GM21381 (cell line): ENCODE results near the gene CKS1B.

Source experiments
- ATAC-seq: cut with Tn5 transposase; IDR thresholded peaks from one replicate; pipeline ENCODE4 v1.9.1; 2021; ENCODE audit warnings: mild to moderate bottlenecking, moderate library complexity; ENCODE audit not compliant: unreplicated experiment

The CKS1B gene

DNA sequence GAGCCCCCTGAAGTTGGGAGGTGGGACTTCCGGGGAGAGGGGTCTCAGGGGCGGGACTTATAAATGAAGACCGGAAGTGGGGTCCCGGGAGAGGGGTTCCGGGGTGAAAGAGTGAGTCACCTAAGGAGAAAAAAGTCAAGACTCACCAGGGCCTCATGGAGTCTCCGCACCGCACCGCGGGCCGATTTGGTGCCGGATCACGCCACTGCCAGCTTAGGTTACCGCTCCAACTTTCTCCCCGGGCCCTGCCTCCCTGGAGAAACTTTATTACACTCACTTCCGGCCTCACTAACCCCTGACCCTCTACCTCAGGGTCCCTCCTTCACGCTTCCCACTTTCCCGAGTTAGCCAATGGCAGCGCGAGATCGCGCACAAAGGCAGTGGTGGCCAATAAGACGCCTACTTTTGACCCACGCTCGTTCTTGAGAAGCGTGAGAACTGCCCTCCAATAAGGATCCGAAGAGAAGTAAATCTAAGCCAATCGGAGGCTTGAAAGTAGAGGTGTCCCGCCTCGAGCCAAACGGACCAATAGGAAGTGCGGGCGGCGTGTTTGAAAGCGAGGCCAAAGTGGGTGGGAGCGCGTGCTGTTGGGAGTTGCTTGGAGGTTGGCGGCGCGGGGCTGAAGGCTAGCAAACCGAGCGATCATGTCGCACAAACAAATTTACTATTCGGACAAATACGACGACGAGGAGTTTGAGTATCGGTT lies at the start of gene CKS1B:
CKS1B (plus strand) TSS at position 580 of the 706 bp plus-strand sequence; CDS start at position 645, 65 bp downstream.
- ATAC-seq, result peak; percentile 76

DNA sequence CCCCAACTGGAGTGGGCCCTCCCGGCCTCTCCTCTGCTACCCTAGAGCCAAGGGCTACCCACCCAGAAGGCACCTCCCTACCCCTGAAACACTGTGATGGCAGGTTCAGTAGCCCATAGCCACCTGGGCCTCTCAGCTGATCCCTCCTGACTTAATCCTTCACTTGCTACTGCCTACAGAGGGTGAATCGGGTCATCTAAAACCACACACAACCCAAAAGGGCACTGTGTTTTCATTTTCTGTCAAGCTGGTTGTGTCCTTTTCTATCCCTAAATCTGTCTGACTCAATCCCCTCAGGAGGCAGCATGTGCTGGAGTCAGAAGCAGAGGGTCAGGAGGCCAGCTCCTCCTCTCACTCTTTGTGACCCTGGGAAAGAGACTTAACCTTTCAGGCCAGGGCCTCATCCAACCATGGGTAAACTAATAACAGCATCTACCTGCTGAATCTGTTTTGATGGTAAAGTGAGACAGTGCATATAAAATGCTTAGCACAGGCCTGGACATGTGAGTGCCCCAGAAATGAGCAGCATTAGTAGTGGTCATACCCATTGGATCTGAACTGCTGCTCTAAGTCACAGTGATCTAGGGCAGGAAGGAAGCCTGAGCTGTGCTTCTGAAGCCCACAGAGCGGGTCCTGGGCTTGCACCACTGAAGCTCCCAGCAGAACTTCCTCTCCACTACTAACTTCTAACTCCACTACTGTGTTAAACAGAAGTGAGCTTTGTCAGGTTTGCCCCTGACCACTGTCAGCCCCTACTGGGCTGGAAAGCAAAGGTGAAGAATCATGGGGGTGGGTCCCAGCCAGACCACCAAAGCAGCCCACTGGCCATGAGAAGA lies 48.9 kb upstream of the CKS1B start:
- no peak for ATAC-seq

DNA sequence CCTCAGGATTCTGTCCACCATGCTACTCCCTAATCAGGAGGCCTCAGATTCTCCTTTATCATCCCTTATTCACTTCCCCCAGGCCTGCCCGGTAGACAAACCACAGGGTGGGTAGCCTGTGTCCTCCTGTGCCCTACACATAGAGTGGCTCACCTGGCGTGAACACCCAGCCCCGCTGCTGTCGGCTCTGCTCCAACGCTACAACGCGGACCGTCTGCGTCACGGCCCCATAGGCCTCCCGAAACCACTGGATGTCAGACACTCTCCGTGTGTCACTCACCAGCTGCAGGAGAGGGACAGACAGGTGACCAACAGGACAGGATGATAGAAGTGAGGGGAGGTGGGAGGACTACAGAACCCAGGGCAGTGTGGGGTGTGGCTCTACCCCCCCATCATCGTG lies 48.3 kb upstream of the CKS1B start:
- no peak for ATAC-seq

DNA sequence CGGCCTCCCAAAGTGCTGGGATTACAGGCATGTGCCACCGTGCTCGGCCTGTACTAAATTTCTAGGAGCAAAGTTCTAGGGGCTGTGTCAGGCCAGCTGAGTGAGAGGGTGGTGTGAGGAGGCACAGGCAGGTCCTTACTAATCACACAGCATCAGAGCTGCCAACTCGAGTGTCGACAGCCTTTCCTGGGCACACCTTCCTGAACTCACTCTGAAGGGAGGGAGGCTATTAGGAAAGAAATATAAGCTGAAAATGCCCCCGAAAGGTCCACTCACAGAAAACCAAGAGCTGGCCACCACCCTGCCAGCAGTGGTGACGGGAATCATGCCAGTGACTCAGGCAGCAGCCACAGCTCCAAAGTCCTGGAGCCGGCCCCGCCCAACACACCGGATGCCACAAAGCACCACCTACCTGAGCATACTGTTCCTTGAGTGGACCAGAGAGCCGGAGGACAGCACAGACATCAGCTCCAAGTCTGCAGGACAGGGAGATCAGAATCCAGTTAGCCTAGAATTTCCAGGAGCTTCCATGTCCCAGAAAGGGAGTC lies 42.5 kb upstream of the CKS1B start:
- ATAC-seq, result no peak

DNA sequence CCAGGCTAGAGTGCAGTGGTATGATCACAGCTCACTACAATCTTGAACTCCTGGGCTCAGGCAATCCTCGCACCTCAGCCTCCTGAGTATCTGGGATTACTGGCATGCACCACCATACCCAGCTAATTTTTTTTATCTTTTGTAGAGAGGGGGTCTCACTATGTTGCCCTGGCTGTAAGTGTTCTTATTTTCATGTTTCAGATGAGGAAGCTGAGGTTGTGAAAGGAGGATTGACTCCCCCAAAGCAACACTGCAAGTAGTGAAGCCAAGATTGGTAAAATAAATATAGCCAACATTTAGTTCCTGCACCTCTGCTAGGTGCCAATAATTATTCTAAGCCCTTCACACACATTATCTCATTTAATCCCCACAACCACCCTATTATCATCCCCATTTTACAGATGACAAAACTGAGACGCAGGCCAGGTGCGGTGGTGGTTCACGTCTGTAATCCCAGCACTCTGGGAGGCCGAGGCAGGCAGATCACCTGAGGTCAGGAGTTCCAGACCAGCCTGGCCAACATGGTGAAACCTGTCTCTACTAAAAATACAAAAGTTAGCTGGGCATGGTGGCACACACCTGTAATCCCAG lies 40.0 kb upstream of the CKS1B start:
- no peak for ATAC-seq

DNA sequence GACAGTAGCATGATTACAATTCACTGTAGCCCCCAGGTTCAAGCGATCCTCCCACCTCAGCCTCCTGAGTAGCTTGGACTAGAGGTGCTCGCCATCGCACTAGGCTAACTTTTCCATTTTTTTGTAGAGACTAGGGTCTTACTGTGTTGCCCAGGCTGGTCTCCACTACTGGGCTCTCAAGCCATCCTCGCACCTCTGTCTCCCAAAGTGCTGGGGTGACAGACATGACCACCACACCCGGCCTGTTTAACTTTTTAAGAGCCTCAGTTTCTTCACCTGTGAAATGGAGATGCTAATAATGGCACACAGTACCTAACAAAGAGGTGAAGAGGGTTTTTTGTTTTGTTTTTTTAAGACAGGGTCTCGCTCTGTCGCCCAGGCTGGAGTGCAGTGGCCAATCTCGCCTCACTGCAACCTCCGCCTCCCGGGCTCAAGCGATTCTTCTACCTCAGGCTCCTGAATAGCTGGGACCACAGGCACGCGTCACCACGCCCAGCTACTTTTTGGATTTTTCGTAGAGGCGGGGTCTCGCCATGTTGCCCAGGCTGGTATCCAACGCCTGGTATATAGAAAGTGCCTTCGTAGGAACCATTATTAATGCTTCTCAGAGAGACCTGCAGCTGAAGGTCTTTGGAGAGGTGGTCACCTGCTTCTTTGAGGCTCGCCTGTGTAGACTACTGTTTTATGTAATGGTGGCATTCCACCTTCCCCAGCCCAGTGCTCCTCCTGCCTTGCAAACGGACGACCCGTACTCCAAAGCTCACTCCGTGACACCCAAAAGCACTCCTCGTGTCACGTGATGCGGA lies 38.5 kb upstream of the CKS1B start:
- ATAC-seq, result no peak

DNA sequence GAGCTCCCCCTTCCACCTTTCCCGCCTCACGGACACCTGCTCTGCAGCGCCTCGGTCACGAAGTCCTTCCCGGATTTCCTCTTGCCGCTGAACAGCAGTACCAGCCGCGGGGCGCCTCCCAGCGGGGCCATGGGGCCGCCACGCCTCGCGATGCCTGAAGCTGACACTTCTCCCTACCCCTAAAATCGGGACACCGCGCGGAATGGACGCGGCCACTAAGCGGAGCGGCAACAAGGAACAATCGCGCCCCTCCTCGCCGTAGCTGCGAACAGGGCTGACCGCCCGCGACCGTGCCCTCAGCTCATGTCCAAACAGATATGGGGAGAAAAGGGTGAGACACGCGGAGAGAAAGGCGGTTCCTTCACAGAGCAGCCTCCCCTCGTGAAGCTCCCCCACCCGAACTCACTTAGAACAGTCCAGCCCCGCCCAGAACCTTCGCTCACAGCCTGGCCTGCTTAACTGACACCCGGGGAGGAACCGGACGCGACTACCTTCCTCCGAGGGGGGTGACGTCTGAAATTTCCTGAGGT lies 37.9 kb upstream of the CKS1B start, which contains the start of gene PMVK:
PMVK (minus strand) TSS at position 165 of the 530 bp plus-strand sequence; CDS start at position 131, 34 bp downstream.
- ATAC-seq, result peak; percentile 66

DNA sequence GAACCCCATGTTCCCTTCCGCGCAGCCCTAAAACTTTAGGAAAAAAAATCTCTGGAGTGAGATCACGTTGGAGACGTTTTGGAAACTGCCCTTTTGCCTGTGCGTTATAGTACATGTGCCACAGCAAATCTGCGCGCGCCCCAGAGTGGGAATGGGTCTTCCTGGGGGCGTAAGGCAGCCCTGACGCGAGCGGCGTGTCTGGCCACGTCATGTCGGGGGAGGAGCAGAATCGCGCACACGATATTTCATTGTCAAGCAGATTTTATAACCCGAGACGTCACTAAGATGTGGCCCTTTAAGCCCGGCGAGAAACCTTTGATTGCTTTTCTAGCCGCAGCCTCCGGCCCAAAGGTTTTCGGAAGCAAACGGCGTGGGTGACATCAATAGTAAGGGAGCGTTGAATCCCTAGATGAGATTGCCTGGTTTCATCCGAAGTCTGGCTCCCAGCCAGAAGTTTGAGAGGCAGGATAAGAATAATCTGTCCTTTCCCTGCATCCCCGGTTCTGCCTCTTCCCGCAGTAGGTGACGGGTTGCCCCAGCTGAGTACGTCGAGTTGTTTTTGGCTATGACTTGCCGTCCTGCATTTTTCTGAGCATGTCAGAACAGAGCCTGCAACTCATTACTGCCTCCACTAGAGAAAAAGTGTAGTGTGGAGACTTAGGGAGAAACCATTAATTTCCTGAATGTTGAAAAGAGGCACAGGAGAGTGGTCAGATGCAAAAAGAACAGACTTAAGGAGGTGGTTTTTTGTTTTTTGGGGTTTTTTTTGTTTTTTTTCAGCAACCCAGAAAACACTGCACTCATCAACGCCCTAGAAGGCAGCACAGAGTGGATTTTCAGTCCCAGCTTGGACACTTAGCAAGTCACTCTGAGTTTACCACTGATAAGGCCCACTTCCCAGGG lies 37.1 kb upstream of the CKS1B start:
- peak; percentile 55 for ATAC-seq

DNA sequence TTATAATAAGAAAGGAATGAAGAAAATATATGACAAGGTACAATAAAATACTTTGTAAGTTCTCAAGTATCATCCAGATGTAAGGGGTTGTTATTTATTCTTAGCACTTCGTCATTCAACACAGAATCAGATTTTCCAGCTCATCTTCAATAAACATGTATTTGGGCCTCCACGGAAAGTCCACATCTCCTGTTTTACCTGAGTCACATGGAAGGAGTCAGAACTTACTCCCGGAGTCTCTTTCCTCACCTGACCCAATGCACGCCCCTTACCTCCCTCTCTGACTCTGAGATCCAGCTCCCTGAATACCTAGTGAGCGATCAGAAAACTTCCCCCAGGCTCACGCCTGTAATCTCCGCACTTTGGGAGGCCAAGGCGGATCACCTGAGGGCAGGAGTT lies 36.5 kb upstream of the CKS1B start:
- ATAC-seq, result no peak

DNA sequence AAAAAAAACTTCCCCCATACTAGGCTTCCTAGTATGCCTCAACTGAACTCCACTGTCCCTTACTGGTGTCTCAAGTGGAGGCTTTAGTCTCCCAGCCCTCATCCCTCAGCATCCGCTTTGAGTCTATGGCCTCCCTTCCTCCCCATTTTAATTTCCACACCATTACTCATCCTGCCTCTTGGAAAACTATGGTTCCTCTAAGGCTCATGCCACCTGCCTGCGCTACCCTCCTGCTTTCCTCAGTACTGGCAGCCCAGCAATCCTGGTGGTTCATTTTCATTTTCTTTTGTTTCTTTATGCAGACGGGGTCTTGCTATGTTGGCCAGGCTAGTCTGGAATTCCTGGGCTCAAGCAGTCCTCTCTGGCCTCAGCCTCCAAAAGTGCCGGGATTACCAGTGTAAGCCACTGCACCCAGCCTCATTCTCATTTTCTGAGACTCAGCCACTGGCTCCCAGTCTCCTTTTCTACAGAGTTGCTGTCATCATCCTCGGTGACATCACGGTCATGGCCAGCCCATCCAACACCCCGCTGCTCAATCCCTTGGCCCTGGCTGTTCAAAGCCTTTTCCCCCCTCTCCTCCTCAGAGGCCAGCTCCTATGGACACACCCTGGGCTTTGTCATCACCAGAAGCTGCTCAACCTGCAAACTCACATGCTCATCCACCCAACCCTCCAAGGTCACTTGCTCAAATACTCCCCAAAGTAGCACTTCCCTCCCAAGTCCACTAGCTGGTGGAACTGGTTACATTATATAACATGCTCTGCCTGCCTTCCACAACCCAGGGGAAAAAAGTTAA lies 35.7 kb upstream of the CKS1B start:
- no peak for ATAC-seq

DNA sequence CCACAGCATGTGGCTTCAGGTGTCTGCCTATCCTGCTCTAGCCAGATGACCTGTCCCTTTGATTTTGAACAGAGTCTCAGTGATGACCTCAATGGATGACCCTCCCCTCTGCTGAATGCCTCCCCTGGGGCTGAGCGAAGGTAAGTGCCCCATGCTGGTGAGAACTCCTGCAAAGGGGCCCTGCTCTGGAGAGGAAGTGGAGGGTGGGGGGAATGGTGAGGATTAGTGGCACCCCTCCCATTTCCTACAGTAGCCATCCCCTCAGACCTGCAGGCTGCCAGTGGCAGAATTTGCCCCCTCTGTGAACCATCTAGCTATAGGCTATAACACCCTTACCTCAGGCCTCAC lies 34.3 kb upstream of the CKS1B start:
- no peak for ATAC-seq

DNA sequence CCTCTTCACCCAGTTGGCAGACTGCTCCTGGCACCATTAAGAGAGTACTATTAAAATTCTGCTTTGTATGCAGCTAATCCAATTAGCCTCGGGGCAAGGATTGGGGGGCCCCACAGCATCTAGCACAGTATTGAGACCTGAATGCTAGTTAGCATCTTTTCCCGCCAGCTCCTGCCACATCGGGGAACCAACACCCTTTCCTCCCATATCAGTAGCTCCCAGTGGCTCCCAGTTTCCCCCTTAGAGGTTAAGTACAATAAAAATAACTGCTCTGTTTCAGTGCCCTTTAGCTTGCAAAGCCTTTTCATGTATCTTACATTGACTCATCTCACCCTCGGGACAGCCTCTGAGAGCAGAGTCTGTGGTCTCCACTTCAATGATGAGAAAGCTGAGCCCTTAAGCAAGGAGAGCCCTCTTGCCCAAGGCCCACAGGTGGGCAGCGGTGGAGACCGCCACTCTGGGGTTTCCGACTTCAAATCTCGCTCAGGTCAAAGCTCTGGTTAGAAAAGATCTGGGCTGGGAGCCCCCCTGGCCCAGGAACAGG lies 33.8 kb upstream of the CKS1B start:
- ATAC-seq, result no peak

DNA sequence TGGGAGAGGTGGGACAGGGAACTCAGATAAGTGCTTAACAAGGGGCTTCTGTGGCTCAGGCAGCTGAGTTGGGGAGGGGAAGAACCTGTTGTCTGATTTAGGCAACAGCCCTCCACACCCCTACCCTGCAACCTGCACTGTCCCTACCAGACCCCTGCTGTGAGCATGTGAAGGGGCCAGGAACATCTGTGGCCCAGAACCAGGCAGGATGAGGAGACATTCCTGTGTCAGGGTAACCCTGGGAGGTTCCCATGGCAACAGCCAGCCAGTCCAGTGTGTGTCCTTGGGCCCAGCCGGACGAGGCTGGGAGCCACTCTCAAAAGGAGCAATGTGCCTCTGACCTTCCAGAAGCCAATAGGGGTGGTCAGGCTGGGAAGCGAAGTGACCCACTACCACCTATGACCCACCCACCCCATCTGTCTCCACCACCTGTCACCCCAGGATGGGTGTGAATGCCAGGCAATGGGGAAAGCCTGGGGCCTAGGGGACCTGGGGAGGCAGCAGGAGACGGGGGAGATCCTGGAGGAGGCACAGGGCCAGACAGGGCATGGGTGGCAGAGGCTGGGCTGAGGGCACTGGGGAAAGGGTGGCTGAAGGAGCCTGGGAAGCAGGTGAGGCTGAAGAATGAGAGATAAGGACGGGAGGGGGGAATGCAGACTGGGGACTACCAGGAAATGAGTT lies 33.0 kb upstream of the CKS1B start:
- ATAC-seq, result no peak

DNA sequence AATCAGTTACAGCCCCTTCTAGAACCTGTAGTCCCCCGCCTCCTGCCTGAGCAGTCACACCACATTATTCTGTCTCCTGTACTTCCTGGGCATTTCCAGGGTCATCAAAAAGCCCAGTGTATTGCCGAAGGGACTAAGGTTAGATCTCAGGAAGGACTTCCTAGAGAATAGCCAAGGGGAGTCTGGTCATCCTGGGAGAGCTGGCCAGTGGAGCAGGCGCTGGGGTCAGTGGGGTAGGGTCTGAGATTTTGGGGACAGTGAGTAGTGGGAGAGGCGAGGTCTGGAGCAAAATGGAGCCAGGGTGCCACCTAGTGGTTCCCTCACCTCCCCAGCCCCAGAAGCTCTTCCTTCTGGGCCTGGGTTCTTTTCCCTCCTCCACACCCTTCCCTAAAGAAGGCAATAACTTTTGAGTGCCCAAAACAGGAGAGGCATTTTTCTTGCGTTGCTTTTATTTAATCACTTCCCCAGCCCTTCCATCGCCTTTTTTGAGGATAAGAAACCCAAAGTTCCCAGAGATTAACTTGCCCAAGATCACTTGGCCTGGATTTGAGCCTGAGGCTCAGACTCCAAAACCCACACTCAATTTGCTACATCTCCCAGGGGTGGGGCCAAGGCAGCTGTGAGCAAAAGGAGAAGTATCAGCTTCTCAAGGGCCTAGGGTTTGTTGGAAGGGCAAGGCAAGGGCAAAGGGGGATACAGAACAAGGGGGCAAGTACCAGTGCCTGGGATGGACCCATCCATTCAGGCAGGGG lies 30.7 kb upstream of the CKS1B start:
- ATAC-seq, result no peak

DNA sequence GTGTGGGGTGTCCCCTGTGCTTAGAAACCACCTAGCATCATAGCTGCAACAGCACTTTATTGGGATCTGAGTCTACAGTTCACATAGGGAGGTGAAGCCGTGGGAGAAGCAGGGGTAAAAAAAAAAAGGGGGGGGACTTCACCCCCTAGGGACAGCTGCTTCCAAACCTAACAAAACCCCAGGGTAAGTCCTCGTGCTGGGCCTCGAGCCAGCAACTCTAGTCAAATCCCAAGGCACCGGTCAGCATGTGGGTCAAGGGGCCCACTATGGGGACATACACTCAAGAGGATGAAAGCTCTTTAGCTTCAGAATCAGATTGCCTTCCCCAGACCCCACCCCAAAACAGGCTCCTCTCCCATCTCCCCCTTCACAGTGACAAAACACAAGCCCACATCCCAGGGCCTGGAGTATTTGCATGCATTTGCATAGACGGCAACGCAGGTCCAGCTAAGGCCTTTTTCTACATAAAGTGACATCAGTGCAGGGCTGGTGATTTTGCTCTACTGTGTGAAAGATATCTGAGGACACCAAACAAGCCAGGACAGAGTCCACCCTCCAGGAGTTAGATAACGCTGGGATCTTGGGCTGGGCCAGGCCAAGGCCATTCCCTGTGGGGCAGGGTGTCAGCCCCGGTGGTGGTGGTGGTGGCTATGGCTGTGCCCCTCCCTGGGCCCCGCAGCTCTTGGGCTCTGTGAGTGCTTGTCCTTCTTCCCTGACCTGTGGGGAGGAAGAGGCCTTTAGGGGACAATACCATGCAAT lies 29.9 kb upstream of the CKS1B start:
- ATAC-seq, result no peak

DNA sequence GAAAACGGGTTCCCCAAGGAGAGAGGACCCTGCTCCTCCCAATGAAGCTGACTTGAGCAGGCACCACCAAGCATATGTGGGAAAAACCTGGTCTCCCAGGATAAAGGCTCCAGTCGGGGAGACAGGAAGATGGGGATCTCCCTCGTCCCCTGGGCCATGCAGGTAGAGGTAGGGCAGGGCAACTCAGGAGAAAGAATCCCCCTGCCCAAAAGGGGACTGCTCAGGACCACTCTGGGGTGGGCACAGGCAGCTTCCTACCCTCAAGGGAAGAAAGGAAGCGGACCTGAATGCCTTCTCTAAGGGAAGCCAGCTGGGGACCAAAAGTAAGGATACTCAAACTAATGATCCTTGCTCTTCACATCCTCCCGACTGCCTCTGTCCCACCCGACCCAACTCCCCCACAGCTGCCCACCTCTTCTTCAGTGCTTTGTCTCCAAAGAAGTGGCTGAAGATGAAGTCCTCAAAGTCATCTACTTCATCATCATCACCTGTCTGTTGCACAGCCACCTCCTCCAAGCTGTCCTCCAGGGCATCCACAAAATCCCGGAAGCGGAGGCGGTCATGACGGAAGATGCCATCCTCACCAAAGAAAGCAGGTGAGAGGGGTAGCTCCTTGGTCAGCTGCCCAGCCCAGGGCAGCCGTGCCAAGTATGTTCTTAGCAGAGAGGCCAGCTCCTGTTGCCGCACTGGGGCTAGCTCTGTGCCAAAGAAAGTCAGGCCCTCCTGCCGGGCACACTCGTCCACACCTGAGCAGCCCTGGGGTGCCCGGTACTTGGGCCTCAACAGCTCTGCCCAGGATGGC lies 29.1 kb upstream of the CKS1B start:
- ATAC-seq, result no peak
